MM.1S (cell line): Measurements from ENCODE around the gene ZFP36L1.

Experiments
- EZH2 ChIP-seq: fragments of 300-600 bp; sonication (generic); optimal IDR thresholded peaks from 2 replicates; pipeline ENCODE3; 2017; ENCODE audit warnings: low read depth, mild to moderate bottlenecking, antibody characterized with exemption, low read length, mixed read lengths
- TF ChIP-seq, protein P1 (sequence below): fragments of 300-600 bp; sonication (generic); IDR thresholded peaks from 2 replicates; pipeline ENCODE4 v1.5.1; 2016; ENCODE audit warnings: antibody characterized with exemption, low read length, mixed read lengths

DNA sequence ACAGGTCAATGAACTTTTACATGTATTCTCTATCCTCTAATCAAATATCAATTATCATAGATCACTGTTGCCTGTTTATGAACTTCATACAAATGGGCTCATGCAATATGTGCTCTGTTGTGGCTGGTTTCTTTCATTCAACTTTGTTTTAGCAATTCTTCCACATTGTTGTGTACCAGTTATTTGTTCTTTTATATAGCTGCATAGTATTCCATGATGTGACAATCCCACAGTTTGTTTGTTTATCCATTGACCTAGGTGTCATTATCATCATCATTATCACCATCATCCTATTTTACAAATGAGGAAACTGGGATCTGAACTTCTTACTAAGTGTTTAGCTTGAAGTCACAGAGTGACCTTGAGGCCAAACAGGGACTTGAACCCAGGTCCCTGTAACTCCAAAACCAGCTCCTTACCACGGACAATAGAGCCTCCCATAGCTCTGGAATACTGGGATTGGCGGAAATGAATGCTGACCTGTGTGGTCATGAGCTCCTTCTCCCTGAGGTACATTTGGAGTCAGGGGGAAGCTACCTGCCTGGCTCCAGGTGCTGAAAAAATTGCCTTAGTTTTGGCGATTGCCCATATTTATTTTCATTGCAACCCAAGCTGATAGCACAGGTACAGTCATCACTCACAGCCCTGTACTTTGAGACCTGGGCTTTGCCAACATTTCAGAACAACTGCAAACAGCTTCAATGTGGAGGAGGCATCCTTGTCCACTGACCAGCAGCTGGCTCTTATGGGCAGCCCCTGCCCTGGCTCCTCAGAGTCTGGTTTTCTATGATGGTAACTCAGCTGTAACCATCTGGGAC, 9.2 kb downstream of the ZFP36L1 start:
- TF ChIP-seq EZH2, result no peak
- TF ChIP-seq, protein P1, sequence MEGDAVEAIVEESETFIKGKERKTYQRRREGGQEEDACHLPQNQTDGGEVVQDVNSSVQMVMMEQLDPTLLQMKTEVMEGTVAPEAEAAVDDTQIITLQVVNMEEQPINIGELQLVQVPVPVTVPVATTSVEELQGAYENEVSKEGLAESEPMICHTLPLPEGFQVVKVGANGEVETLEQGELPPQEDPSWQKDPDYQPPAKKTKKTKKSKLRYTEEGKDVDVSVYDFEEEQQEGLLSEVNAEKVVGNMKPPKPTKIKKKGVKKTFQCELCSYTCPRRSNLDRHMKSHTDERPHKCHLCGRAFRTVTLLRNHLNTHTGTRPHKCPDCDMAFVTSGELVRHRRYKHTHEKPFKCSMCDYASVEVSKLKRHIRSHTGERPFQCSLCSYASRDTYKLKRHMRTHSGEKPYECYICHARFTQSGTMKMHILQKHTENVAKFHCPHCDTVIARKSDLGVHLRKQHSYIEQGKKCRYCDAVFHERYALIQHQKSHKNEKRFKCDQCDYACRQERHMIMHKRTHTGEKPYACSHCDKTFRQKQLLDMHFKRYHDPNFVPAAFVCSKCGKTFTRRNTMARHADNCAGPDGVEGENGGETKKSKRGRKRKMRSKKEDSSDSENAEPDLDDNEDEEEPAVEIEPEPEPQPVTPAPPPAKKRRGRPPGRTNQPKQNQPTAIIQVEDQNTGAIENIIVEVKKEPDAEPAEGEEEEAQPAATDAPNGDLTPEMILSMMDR, result no peak
